Activated T-helper 1 cell treated with Interleukin-2 at 50 U/mL for 16 hours (primary cell): ENCODE results near the gene RAB11FIP3.

Experiments used
- DNase-seq: peaks from one replicate; pipeline ENCODE4 v3.0.0-alpha.2; 2020; ENCODE audit warnings: low read depth

Gene RAB11FIP3

GRCh38 chr16:554640-555365 lies 129.4 kb downstream of the RAB11FIP3 start:
- DNase-seq: no peak

- DNase-seq: no peak
Measured at GRCh38 chr16:555528-556473, 130.4 kb downstream of the RAB11FIP3 start.

- no peak for DNase-seq
Measured at GRCh38 chr16:556474-557173, 131.2 kb downstream of the RAB11FIP3 start.

GRCh38 chr16:557463-558297 lies 132.2 kb downstream of the RAB11FIP3 start:
- no peak for DNase-seq

- DNase-seq: no peak
Measured at GRCh38 chr16:558298-559020, 133.0 kb downstream of the RAB11FIP3 start.

GRCh38 chr16:559021-559380 lies 133.6 kb downstream of the RAB11FIP3 start:
- no peak for DNase-seq

GRCh38 chr16:559411-560203 lies 134.2 kb downstream of the RAB11FIP3 start:
- DNase-seq: no peak

- DNase-seq: no peak
Measured at GRCh38 chr16:560204-560700, 134.8 kb downstream of the RAB11FIP3 start, which contains the start of gene PRR35. PRR35 (plus strand) TSS chr16:560394; CDS start chr16:563295, 2,901 bp downstream.

- DNase-seq: no peak
Measured at GRCh38 chr16:560701-561412, 135.4 kb downstream of the RAB11FIP3 start.

GRCh38 chr16:561413-561794 lies 136.0 kb downstream of the RAB11FIP3 start:
- no peak for DNase-seq

- DNase-seq: no peak
Measured at GRCh38 chr16:561957-562938, 136.8 kb downstream of the RAB11FIP3 start.

GRCh38 chr16:563072-563644 lies 137.7 kb downstream of the RAB11FIP3 start:
- DNase-seq: no peak

- DNase-seq: no peak
Measured at GRCh38 chr16:564690-565418, 139.4 kb downstream of the RAB11FIP3 start.

- no peak for DNase-seq
Measured at GRCh38 chr16:565419-566330, 140.2 kb downstream of the RAB11FIP3 start.

- DNase-seq: peak; percentile 26
Measured at GRCh38 chr16:566475-567372, 141.3 kb downstream of the RAB11FIP3 start, which contains the start of gene NHLRC4. NHLRC4 (plus strand) TSS chr16:567005; CDS start chr16:568048, 1,043 bp downstream.
